ENCODE measurements around the gene DCC. TPM values are rescaled to one million over a fixed set of nuclear protein-coding genes. Genes with fewer than 3 reads are reported as not detected.

The DCC gene
- total and polyA plus RNA-seq, 5 donors = 0.02 to 0.28 (median 0.17) TPM; not detected in 2

- Histone ChIP-seq H3K27me3 (ENCODE audit: control insufficient read depth, insufficient read depth) (no peaks in the 10 kb centered on the region), H3K27ac (ENCODE audit: low read length) (no peak overlapping the region), H3K4me3 (ENCODE audit: low read length) (no peak overlapping the region), H3K4me1 (ENCODE audit: control insufficient read depth, insufficient read depth, low read length) (no peaks in the 10 kb centered on the region), H3K9me3 (ENCODE audit: control insufficient read depth, low read length) (no peaks in the 10 kb centered on the region)
- DNase-seq (no peak), ATAC-seq (no peak)
- WGBS = 80% methylated on average over 1 of the region's 1 CpG
- intact Hi-C loops (cut with DNase I) = no loop called here
Measured at GRCh38 chr18:52426462-52426861, 86.5 kb downstream of the DCC start.

- no peaks in the 10 kb centered on the region for H3K9me3 ChIP-seq (ENCODE audit: control insufficient read depth, low read length)
- DNase-seq (no peak), ATAC-seq (no peak)
- WGBS = 70% methylated on average over 4 of the region's 4 CpGs
- H3K27ac ChIP-seq (ENCODE audit: low read length) = no peak overlapping the region
- H3K4me1 ChIP-seq (ENCODE audit: control insufficient read depth, insufficient read depth, low read length) = no peaks in the 10 kb centered on the region
- no peak overlapping the region for H3K4me3 ChIP-seq (ENCODE audit: low read length)
- no peaks in the 10 kb centered on the region for H3K27me3 ChIP-seq (ENCODE audit: control insufficient read depth, insufficient read depth)
- intact Hi-C loops (cut with DNase I) = no loop called here
Measured at GRCh38 chr18:52427521-52428175, 87.7 kb downstream of the DCC start.

- Histone ChIP-seq H3K27ac (ENCODE audit: low read length) (no peak overlapping the region), H3K9me3 (ENCODE audit: control insufficient read depth, low read length) (no peaks in the 10 kb centered on the region), H3K4me1 (ENCODE audit: control insufficient read depth, insufficient read depth, low read length) (no peaks in the 10 kb centered on the region), H3K27me3 (ENCODE audit: control insufficient read depth, insufficient read depth) (no peaks in the 10 kb centered on the region), H3K4me3 (ENCODE audit: low read length) (no peak overlapping the region)
- no peak for ATAC-seq
- intact Hi-C loops (cut with DNase I) = no loop called here
- WGBS = 56% methylated on average over 5 of the region's 5 CpGs
- DNase-seq = no peak
Measured at GRCh38 chr18:52431683-52432082, 91.7 kb downstream of the DCC start.

- no peak overlapping the region for H3K27ac ChIP-seq (ENCODE audit: low read length)
- H3K9me3 ChIP-seq (ENCODE audit: control insufficient read depth, low read length) = no peaks in the 10 kb centered on the region
- DNase-seq (no peak), ATAC-seq (no peak)
- no peaks in the 10 kb centered on the region for H3K4me1 ChIP-seq (ENCODE audit: control insufficient read depth, insufficient read depth, low read length)
- intact Hi-C loops (cut with DNase I) = no loop called here
- H3K27me3 ChIP-seq (ENCODE audit: control insufficient read depth, insufficient read depth) = no peaks in the 10 kb centered on the region
- H3K4me3 ChIP-seq (ENCODE audit: low read length) = no peak overlapping the region
Measured at GRCh38 chr18:52433797-52434196, 93.8 kb downstream of the DCC start.

GRCh38 chr18:52435301-52435700 is 95.3 kb downstream of the DCC start:
- DNase-seq (no peak), ATAC-seq (no peak)
- Histone ChIP-seq H3K9me3 (ENCODE audit: control insufficient read depth, low read length) (no peaks in the 10 kb centered on the region), H3K27ac (ENCODE audit: low read length) (no peak overlapping the region), H3K4me3 (ENCODE audit: low read length) (no peak overlapping the region), H3K4me1 (ENCODE audit: control insufficient read depth, insufficient read depth, low read length) (no peaks in the 10 kb centered on the region), H3K27me3 (ENCODE audit: control insufficient read depth, insufficient read depth) (no peaks in the 10 kb centered on the region)
- WGBS = 38% methylated on average over 7 of the region's 7 CpGs
- intact Hi-C loops (cut with DNase I) = no loop called here

GRCh38 chr18:52437161-52437560 is 97.2 kb downstream of the DCC start:
- intact Hi-C loops (cut with DNase I) = no loop called here
- Histone ChIP-seq H3K4me3 (ENCODE audit: low read length) (no peak overlapping the region), H3K27me3 (ENCODE audit: control insufficient read depth, insufficient read depth) (no peaks in the 10 kb centered on the region), H3K9me3 (ENCODE audit: control insufficient read depth, low read length) (no peaks in the 10 kb centered on the region), H3K27ac (ENCODE audit: low read length) (no peak overlapping the region), H3K4me1 (ENCODE audit: control insufficient read depth, insufficient read depth, low read length) (no peaks in the 10 kb centered on the region)
- ATAC-seq = no peak
- no peak for DNase-seq

GRCh38 chr18:52439457-52439856 is 99.5 kb downstream of the DCC start:
- no peak for ATAC-seq
- H3K4me3 ChIP-seq (ENCODE audit: low read length) = no peak overlapping the region
- H3K27ac ChIP-seq (ENCODE audit: low read length) = no peak overlapping the region
- intact Hi-C loops (cut with DNase I) = no loop called here
- no peaks in the 10 kb centered on the region for H3K9me3 ChIP-seq (ENCODE audit: control insufficient read depth, low read length)
- H3K27me3 ChIP-seq (ENCODE audit: control insufficient read depth, insufficient read depth) = no peaks in the 10 kb centered on the region
- no peak for DNase-seq
- H3K4me1 ChIP-seq (ENCODE audit: control insufficient read depth, insufficient read depth, low read length) = no peaks in the 10 kb centered on the region
- WGBS = 51% methylated on average over 4 of the region's 4 CpGs

GRCh38 chr18:52441794-52442193 is 101.8 kb downstream of the DCC start:
- no peak overlapping the region for H3K27ac ChIP-seq (ENCODE audit: low read length)
- DNase-seq (no peak), ATAC-seq (no peak)
- H3K27me3 ChIP-seq (ENCODE audit: control insufficient read depth, insufficient read depth) = no peaks in the 10 kb centered on the region
- no peaks in the 10 kb centered on the region for H3K9me3 ChIP-seq (ENCODE audit: control insufficient read depth, low read length)
- H3K4me3 ChIP-seq (ENCODE audit: low read length) = no peak overlapping the region
- intact Hi-C loops (cut with DNase I) = no loop called here
- H3K4me1 ChIP-seq (ENCODE audit: control insufficient read depth, insufficient read depth, low read length) = no peaks in the 10 kb centered on the region

- Histone ChIP-seq H3K27ac (ENCODE audit: low read length) (no peak overlapping the region), H3K4me3 (ENCODE audit: low read length) (no peak overlapping the region), H3K27me3 (ENCODE audit: control insufficient read depth, insufficient read depth) (no peaks in the 10 kb centered on the region), H3K4me1 (ENCODE audit: control insufficient read depth, insufficient read depth, low read length) (no peaks in the 10 kb centered on the region), H3K9me3 (ENCODE audit: control insufficient read depth, low read length) (no peaks in the 10 kb centered on the region)
- no peak for DNase-seq
- no peak for ATAC-seq
- intact Hi-C loops (cut with DNase I) = no loop called here
- 90% methylated on average over 2 of the region's 2 CpGs for WGBS
Measured at GRCh38 chr18:52442686-52443085, 102.7 kb downstream of the DCC start.

- DNase-seq (no peak), ATAC-seq (no peak)
- 58% methylated on average over 4 of the region's 4 CpGs for WGBS
- Histone ChIP-seq H3K9me3 (ENCODE audit: control insufficient read depth, low read length) (no peaks in the 10 kb centered on the region), H3K27me3 (ENCODE audit: control insufficient read depth, insufficient read depth) (no peaks in the 10 kb centered on the region), H3K4me1 (ENCODE audit: control insufficient read depth, insufficient read depth, low read length) (no peaks in the 10 kb centered on the region), H3K4me3 (ENCODE audit: low read length) (no peak overlapping the region), H3K27ac (ENCODE audit: low read length) (no peak overlapping the region)
- intact Hi-C loops (cut with DNase I) = no loop called here
Measured at GRCh38 chr18:52451256-52451655, 111.3 kb downstream of the DCC start.

- DNase-seq = no peak
Measured at GRCh38 chr18:52451851-52452250, 111.9 kb downstream of the DCC start.

GRCh38 chr18:52452427-52452826 is 112.4 kb downstream of the DCC start:
- DNase-seq (no peak), ATAC-seq (no peak)
- Histone ChIP-seq H3K4me1 (ENCODE audit: control insufficient read depth, insufficient read depth, low read length) (no peaks in the 10 kb centered on the region), H3K9me3 (ENCODE audit: control insufficient read depth, low read length) (no peaks in the 10 kb centered on the region), H3K4me3 (ENCODE audit: low read length) (no peak overlapping the region), H3K27me3 (ENCODE audit: control insufficient read depth, insufficient read depth) (no peaks in the 10 kb centered on the region), H3K27ac (ENCODE audit: low read length) (no peak overlapping the region)
- 79% methylated on average over 4 of the region's 4 CpGs for WGBS
- intact Hi-C loops (cut with DNase I) = no loop called here

More at GRCh38 chr18:52451851-52452250, 111.9 kb downstream of the DCC start:
- intact Hi-C loops (cut with DNase I) = no loop called here
- no peaks in the 10 kb centered on the region for H3K9me3 ChIP-seq (ENCODE audit: control insufficient read depth, low read length)
- H3K27ac ChIP-seq (ENCODE audit: low read length) = no peak overlapping the region
- ATAC-seq = no peak
- H3K27me3 ChIP-seq (ENCODE audit: control insufficient read depth, insufficient read depth) = no peaks in the 10 kb centered on the region
- no peak overlapping the region for H3K4me3 ChIP-seq (ENCODE audit: low read length)
- no peaks in the 10 kb centered on the region for H3K4me1 ChIP-seq (ENCODE audit: control insufficient read depth, insufficient read depth, low read length)
- WGBS = 34% methylated on average over 1 of the region's 1 CpG

Data from right cardiac atrium (tissue), 5 donors.